HCT116 (cell line): ENCODE results near the gene YIPF1. TPM values are rescaled to one million over a fixed set of nuclear protein-coding genes. Genes with fewer than 3 reads are reported as not detected.

ENCODE experiments used
- ATAC-seq: fragments of 200-7000 bp; cut with Tn5 transposase; 2 replicates; pipeline ENCODE4 v1.9.1; 2020; ENCODE audit warnings: mild to moderate bottlenecking, moderate library complexity
- BruUV-seq: library from RNA; stranded (reverse); fragments of 400-500 nt; replicated peaks from 2 replicates; lab custom pipeline; 2021; lab: Mats Ljungman, UMichigan
- CTCF ChIA-PET: fragments of 300-600 bp; sonication (Branson Sonifier 250); formaldehyde crosslinking; loops from one replicate; lab custom pipeline; 2021; ENCODE audit warnings: antibody characterized with exemption; lab: Charles Lee
- POLR2A ChIA-PET: fragments of 300-600, 350-600 bp; sonication (Branson Sonifier 250); formaldehyde crosslinking; loops from one replicate; lab custom pipeline; 2021; ENCODE audit warnings: antibody characterized with exemption; lab: Charles Lee
- RAD21 ChIA-PET, 2 experiments: fragments of 300-600 bp; sonication (Branson Sonifier 250); formaldehyde crosslinking; loops; one replicate each; lab custom pipeline; 2023; ENCODE audit warnings: low total read pairs in 2 of 2; ENCODE audit not compliant: uncharacterized antibody in 2 of 2, unreplicated experiment in 2 of 2, low non-redundant PET in 1 of 2; lab: Charles Lee
- DNase-seq: peaks from one replicate; pipeline ENCODE4 v3.0.0-alpha.2; 2010; ENCODE audit warnings: low read depth, low spot score
- H2AFZ ChIP-seq: fragments of 200-600 bp; shearing (Covaris generic), sonication (generic); 2 replicates; pipeline ENCODE4 v1.6.1; 2017; ENCODE audit warnings: low read depth, mixed run types, mixed read lengths, antibody characterized with exemption, low read length; ENCODE audit not compliant: poor library complexity, severe bottlenecking
- H3K27ac ChIP-seq: 2 replicates; pipeline ENCODE4 v1.5.1; 2012; ENCODE audit warnings: low read depth, low read length
- H3K27me3 ChIP-seq: fragments of 200-600 bp; sonication (generic); 2 replicates; pipeline ENCODE4 v1.6.1; 2016; ENCODE audit warnings: mixed run types, low read length, mixed read lengths; ENCODE audit not compliant: insufficient read depth
- H3K36me3 ChIP-seq, 2 experiments: fragments of 200-500 bp in 1 of 2; fragments of 200-600 bp in 1 of 2; sonication (Bioruptor generic) in 1 of 2; sonication (generic) in 1 of 2; 2 replicates each; pipeline versions ENCODE4 v1.5.1 to v1.6.1; 2014 to 2016; ENCODE audit warnings: low read length in 2 of 2, inconsistent platforms in 1 of 2, mixed read lengths in 1 of 2, mixed run types in 1 of 2; ENCODE audit not compliant: insufficient read depth in 2 of 2, control insufficient read depth in 1 of 2
- H3K4me1 ChIP-seq, 2 experiments: fragments of 200-600 bp in 1 of 2; sonication (generic) in 1 of 2; 2 replicates each; pipeline versions ENCODE4 v1.5.1 to v1.6.1; 2012 to 2017; ENCODE audit warnings: low read length in 2 of 2, inconsistent platforms in 1 of 2, mild to moderate bottlenecking in 1 of 2, mixed read lengths in 1 of 2, mixed run types in 1 of 2, moderate library complexity in 1 of 2; ENCODE audit not compliant: insufficient read depth in 2 of 2, control insufficient read depth in 1 of 2
- H3K4me2 ChIP-seq: fragments of 200-600 bp; sonication (generic); 2 replicates; pipeline ENCODE4 v1.6.1; 2017; ENCODE audit warnings: mixed run types, low read length, mixed read lengths
- H3K4me3 ChIP-seq, 2 experiments: fragments of 200-600 bp in 1 of 2; sonication (generic) in 1 of 2; replicated peaks in 1 of 2; 2 replicates each; pipeline ENCODE4 v1.5.1; 2011 to 2016; ENCODE audit warnings: low read length in 2 of 2, control low read depth in 1 of 2, low read depth in 1 of 2, mild to moderate bottlenecking in 1 of 2, mixed read lengths in 1 of 2, mixed run types in 1 of 2
- H3K79me2 ChIP-seq: fragments of 200-600 bp; sonication (generic); 2 replicates; pipeline ENCODE4 v1.6.1; 2017; ENCODE audit warnings: mild to moderate bottlenecking, mixed run types, low read length, moderate library complexity, mixed read lengths; ENCODE audit not compliant: insufficient read depth
- H3K9ac ChIP-seq: fragments of 200-600 bp; sonication (generic); 2 replicates; pipeline ENCODE4 v1.6.1; 2016; ENCODE audit warnings: low read length, mixed read lengths
- H3K9me2 ChIP-seq: fragments of 200-600 bp; sonication (generic), shearing (Covaris generic); 2 replicates; pipeline ENCODE4 v1.6.1; 2017; ENCODE audit warnings: mixed run types, mild to moderate bottlenecking, moderate library complexity; ENCODE audit not compliant: insufficient read depth
- H3K9me3 ChIP-seq, 2 experiments: fragments of 200-500 bp in 1 of 2; fragments of 200-600 bp in 1 of 2; sonication (Bioruptor generic) in 1 of 2; sonication (generic) in 1 of 2; 2 replicates each; pipeline ENCODE4 v1.6.1; 2014 to 2017; ENCODE audit warnings: low read length in 2 of 2, mixed read lengths in 2 of 2, inconsistent platforms in 1 of 2, low read depth in 1 of 2, mild to moderate bottlenecking in 1 of 2, mixed run types in 1 of 2, moderate library complexity in 1 of 2; ENCODE audit not compliant: control insufficient read depth in 1 of 2, insufficient read depth in 1 of 2
- H4K20me1 ChIP-seq: fragments of 200-600 bp; sonication (generic), shearing (Covaris generic); 2 replicates; pipeline ENCODE4 v1.6.1; 2017; ENCODE audit warnings: mixed run types, mild to moderate bottlenecking, moderate library complexity; ENCODE audit not compliant: insufficient read depth
- CEBPB ChIP-seq: IDR thresholded peaks from 2 replicates; pipeline ENCODE4 v1.6.1; 2012; ENCODE audit warnings: low read depth
- JUND ChIP-seq: IDR thresholded peaks from 2 replicates; pipeline ENCODE4 v1.6.1; 2012
- RAD21 ChIP-seq: IDR thresholded peaks from 2 replicates; pipeline ENCODE4 v1.6.1; 2012; ENCODE audit warnings: low read depth, mild to moderate bottlenecking
- REST ChIP-seq: IDR thresholded peaks from 2 replicates; pipeline ENCODE4 v1.6.1; 2012; ENCODE audit warnings: low read depth
- SP1 ChIP-seq: IDR thresholded peaks from 2 replicates; pipeline ENCODE4 v1.6.1; 2012; ENCODE audit warnings: low read depth
- YY1 ChIP-seq: IDR thresholded peaks from 2 replicates; pipeline ENCODE4 v1.6.1; 2011; ENCODE audit warnings: low read length, low read depth, moderate library complexity, mild to moderate bottlenecking; ENCODE audit not compliant: insufficient replicate concordance; ENCODE audit errors: extremely low read depth
- ZFX ChIP-seq: fragments of 450-650 bp; IDR thresholded peaks from 2 replicates; pipeline ENCODE4 v1.6.1; 2017
- intact Hi-C: fragments of 100-400 bp; cut with micrococcal nuclease; formaldehyde crosslinking; loops from 2 replicates; pipeline ENCODE4 v1.10.0; 2022
- total RNA-seq: library from RNA; stranded (reverse); gene quantifications from one replicate; pipeline ENCODE4 v1.2.1, GENCODE V29; 2021; ENCODE audit not compliant: unreplicated experiment
- TF ChIP-seq, protein P1 (sequence below): IDR thresholded peaks from 2 replicates; pipeline ENCODE4 v1.6.1; 2011; ENCODE audit warnings: mild to moderate bottlenecking, low read length, moderate library complexity; ENCODE audit not compliant: insufficient replicate concordance; ENCODE audit errors: extremely low read depth

The YIPF1 gene
- total RNA-seq, 1 experiment from 2014 or later, result 16.4 TPM

- intact Hi-C loops, result no loop called here
- Histone ChIP-seq H3K9me2 (no peaks in the 10 kb centered on the region), H2AFZ (no peak overlapping the region), H3K4me3 (no peak overlapping the region), H3K27me3 (no peaks in the 10 kb centered on the region), H3K9me3 (peaks cover 6% of the 10 kb centered on the region in 2 experiments; a peak in 3 of 4 replicates), H3K9ac (no peak overlapping the region), H3K4me2 (no peak overlapping the region), H3K36me3 (peaks cover 5 to 9% of the 10 kb centered on the region in 2 experiments; a peak in 2 of 4 replicates), H3K4me1 (peaks cover 0 to 8% of the 10 kb centered on the region in 2 experiments; a peak in 2 of 4 replicates), H3K79me2 (peaks cover 30% of the 10 kb centered on the region), H4K20me1 (no peaks in the 10 kb centered on the region), H3K27ac (no peak overlapping the region)
- CTCF ChIA-PET, result interaction anchor here (0.7 kb wide), 1 partner anchor 53 kb away, joined by 3 read pairs; no protein-coding TSS in a partner anchor
- POLR2A ChIA-PET, result no interaction called here
- DNase-seq (no peak), ATAC-seq (no peak)
- TF ChIP-seq RAD21, result no peak
- TF ChIP-seq CEBPB, result no peak
- TF ChIP-seq, protein P1, sequence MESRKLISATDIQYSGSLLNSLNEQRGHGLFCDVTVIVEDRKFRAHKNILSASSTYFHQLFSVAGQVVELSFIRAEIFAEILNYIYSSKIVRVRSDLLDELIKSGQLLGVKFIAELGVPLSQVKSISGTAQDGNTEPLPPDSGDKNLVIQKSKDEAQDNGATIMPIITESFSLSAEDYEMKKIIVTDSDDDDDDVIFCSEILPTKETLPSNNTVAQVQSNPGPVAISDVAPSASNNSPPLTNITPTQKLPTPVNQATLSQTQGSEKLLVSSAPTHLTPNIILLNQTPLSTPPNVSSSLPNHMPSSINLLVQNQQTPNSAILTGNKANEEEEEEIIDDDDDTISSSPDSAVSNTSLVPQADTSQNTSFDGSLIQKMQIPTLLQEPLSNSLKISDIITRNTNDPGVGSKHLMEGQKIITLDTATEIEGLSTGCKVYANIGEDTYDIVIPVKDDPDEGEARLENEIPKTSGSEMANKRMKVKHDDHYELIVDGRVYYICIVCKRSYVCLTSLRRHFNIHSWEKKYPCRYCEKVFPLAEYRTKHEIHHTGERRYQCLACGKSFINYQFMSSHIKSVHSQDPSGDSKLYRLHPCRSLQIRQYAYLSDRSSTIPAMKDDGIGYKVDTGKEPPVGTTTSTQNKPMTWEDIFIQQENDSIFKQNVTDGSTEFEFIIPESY, result no peak
- no TSS peak for BruUV-seq
- RAD21 ChIA-PET, result no interaction called here
Measured at GRCh38 chr1:53938136-53938830, 48.7 kb upstream of the YIPF1 start.

GRCh38 chr1:53936430-53936829 is 46.8 kb upstream of the YIPF1 start:
- ChIA-PET POLR2A (no interaction called here), RAD21 (no interaction called here)
- Histone ChIP-seq H3K9me2 (no peaks in the 10 kb centered on the region), H3K4me3 (no peak overlapping the region)
- no peak for TF ChIP-seq YY1
- TF ChIP-seq RAD21, result no peak
- TF ChIP-seq SP1, result no peak
- TF ChIP-seq JUND, result no peak
- TF ChIP-seq REST, result no peak
- TF ChIP-seq CEBPB, result no peak
- TF ChIP-seq ZFX, result no peak
- TF ChIP-seq, all 23 proteins: peak for 0
- peaks cover 5 to 11% of the 10 kb centered on the region in 2 experiments; a peak in 2 of 4 replicates for H3K36me3 ChIP-seq
- H3K4me1 ChIP-seq, result no peaks in the 10 kb centered on the region
- intact Hi-C loops, result no loop called here
- peaks cover 16% of the 10 kb centered on the region for H3K79me2 ChIP-seq
- DNase-seq, result no peak
- no peak overlapping the region for H3K9ac ChIP-seq
- no peak overlapping the region for H3K4me2 ChIP-seq
- CTCF ChIA-PET, result no interaction called here
- BruUV-seq, result no TSS peak
- H3K27me3 ChIP-seq, result no peaks in the 10 kb centered on the region
- no peak overlapping the region for H3K27ac ChIP-seq
- ATAC-seq, result no peak
- H2AFZ ChIP-seq, result no peak overlapping the region
- no peaks in the 10 kb centered on the region for H4K20me1 ChIP-seq
- peaks cover 6 to 11% of the 10 kb centered on the region in 2 experiments; a peak in 3 of 4 replicates for H3K9me3 ChIP-seq
